Upper lobe of right lung (tissue), 1 donor: ENCODE results near the gene RPP14. TPM values are rescaled to one million over a fixed set of nuclear protein-coding genes. Genes with fewer than 3 reads are reported as not detected.

Source experiments
- ATAC-seq: fragments of 200-7000 bp; cut with Tn5 transposase; one replicate; pipeline ENCODE4 v1.9.1; 2020; ENCODE audit warnings: mild to moderate bottlenecking, moderate library complexity
- DNase-seq: peaks from one replicate; pipeline ENCODE4 v3.0.0-alpha.2; 2020
- H3K27ac ChIP-seq: fragments of 200-600 bp; one replicate; pipeline ENCODE4 v1.8.0; 2022
- H3K27me3 ChIP-seq: fragments of 200-600 bp; one replicate; pipeline ENCODE4 v1.8.0; 2022; ENCODE audit warnings: mild to moderate bottlenecking
- H3K36me3 ChIP-seq: fragments of 200-600 bp; one replicate; pipeline ENCODE4 v1.8.0; 2022
- H3K4me1 ChIP-seq: fragments of 200-600 bp; one replicate; pipeline ENCODE4 v1.8.0; 2022
- H3K4me3 ChIP-seq: fragments of 200-600 bp; one replicate; pipeline ENCODE4 v1.8.0; 2022; ENCODE audit warnings: mild to moderate bottlenecking
- H3K9me3 ChIP-seq: fragments of 200-600 bp; one replicate; pipeline ENCODE4 v1.8.0; 2022
- intact Hi-C: fragments of 100-400 bp; cut with DNase I; formaldehyde crosslinking; loops from one replicate; pipeline ENCODE4 v1.11.0; 2022
- total RNA-seq: library from RNA; stranded (reverse); fragmentation: NEBNext Ultra II Directional; extraction: Animal tissue kit (Norgen Biotek cat#: 25700); gene quantifications from one replicate; pipeline ENCODE4 v1.2.1, GENCODE V29; 2021
- TF ChIP-seq, protein P1 (sequence below): fragments of 200-600 bp; IDR thresholded peaks from one replicate; pipeline ENCODE4 v1.8.0; 2022; ENCODE audit warnings: antibody characterized with exemption
- donor health status: DM: no; HTN: yes; CAD: no; lungs with severe emphysema.

The RPP14 gene
- total RNA-seq, 1 donor from 2014 or later, result 13.6 TPM

DNA sequence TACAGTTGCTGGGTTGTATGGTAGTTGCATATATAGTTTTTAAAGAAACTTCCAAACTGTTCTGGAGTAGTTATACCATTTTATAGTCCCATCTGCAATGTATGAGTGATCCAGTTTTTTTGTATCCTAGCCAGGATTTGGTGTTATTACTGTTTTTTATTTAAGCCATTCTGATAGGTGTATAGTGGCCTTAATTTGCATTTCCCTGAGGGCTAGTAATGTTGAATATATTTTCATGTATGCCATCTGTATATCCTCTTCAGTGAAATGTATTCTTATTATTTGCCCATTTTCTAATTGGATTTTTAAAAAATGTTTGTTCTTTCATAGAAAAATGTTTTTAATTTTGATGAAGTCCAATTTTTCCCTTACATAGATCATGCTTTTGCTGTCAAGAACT, 55.8 kb downstream of the RPP14 start:
- Histone ChIP-seq H3K36me3 (no peaks in the 10 kb centered on the region), H3K4me3 (no peak overlapping the region), H3K4me1 (no peaks in the 10 kb centered on the region), H3K27ac (no peak overlapping the region), H3K9me3 (no peaks in the 10 kb centered on the region), H3K27me3 (no peaks in the 10 kb centered on the region)
- TF ChIP-seq, protein P1, sequence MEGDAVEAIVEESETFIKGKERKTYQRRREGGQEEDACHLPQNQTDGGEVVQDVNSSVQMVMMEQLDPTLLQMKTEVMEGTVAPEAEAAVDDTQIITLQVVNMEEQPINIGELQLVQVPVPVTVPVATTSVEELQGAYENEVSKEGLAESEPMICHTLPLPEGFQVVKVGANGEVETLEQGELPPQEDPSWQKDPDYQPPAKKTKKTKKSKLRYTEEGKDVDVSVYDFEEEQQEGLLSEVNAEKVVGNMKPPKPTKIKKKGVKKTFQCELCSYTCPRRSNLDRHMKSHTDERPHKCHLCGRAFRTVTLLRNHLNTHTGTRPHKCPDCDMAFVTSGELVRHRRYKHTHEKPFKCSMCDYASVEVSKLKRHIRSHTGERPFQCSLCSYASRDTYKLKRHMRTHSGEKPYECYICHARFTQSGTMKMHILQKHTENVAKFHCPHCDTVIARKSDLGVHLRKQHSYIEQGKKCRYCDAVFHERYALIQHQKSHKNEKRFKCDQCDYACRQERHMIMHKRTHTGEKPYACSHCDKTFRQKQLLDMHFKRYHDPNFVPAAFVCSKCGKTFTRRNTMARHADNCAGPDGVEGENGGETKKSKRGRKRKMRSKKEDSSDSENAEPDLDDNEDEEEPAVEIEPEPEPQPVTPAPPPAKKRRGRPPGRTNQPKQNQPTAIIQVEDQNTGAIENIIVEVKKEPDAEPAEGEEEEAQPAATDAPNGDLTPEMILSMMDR, result no peak
- ATAC-seq (no peak), DNase-seq (no peak)
- intact Hi-C loops, result no loop called here

DNA sequence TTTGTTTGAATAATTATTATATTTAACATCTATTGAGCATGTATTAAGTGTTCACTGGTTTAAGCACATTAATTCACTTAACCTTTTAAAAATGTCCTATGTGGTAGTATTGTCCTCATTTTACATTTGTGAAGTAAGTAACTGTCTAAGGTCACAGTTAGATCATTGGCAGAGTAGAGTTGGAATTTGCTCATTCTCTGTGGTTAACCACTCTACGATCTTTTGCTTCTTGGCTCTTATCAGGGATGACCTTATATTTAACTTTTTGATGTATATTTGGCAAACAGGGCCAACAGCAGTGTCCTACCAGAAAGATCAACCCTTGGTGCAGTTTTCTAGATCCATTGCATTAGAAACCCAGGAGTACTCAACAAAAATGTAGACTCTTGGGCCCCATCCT, 60.7 kb downstream of the RPP14 start:
- TF ChIP-seq, protein P1, result no peak
- Histone ChIP-seq H3K27ac (no peak overlapping the region), H3K4me1 (no peaks in the 10 kb centered on the region), H3K4me3 (no peak overlapping the region), H3K36me3 (no peaks in the 10 kb centered on the region), H3K27me3 (no peaks in the 10 kb centered on the region), H3K9me3 (no peaks in the 10 kb centered on the region)
- intact Hi-C loops, result no loop called here
- DNase-seq, result no peak
- no peak for ATAC-seq

DNA sequence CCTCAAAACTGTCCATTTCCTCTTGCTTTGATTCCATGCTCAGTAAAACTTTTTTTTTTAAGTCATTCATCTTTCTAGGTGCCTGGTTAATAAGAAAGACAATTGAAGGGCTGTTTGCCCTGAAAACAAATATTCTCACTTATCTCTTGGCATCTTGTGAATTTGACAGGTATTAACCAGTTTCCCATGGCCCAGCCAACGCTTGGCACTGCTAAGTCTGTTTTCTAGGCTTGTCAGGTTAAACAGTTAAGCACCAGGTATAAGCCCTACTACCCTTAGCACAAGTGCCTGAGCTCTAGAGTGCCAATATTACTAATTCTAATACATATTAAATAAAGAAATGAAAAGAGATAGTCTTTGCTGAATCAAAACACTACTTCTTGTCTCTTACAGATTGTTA, 63.0 kb downstream of the RPP14 start:
- intact Hi-C loops, result no loop called here

More for the DNA sequence above, 63.0 kb downstream of the RPP14 start:
- H3K4me1 ChIP-seq, result no peaks in the 10 kb centered on the region
- H3K4me3 ChIP-seq, result no peak overlapping the region
- ATAC-seq (no peak), DNase-seq (no peak)
- TF ChIP-seq, protein P1, result no peak
- H3K27me3 ChIP-seq, result no peaks in the 10 kb centered on the region
- H3K9me3 ChIP-seq, result no peaks in the 10 kb centered on the region
- no peak overlapping the region for H3K27ac ChIP-seq
- H3K36me3 ChIP-seq, result no peaks in the 10 kb centered on the region

Other genes starting within 250 kb of the RPP14 start
- 125 TPM for gene DNASE1L3, start 95.3 kb upstream of the RPP14 start, total RNA-seq
- 19.1 TPM for gene ABHD6, start 68.5 kb upstream of the RPP14 start, total RNA-seq
- gene HTD2, start 275 bp downstream of the RPP14 start, total RNA-seq, result 6.2 TPM
- gene PXK, start 26.6 kb downstream of the RPP14 start, total RNA-seq, result 29.8 TPM
- 49.6 TPM for gene PDHB, start 127.6 kb downstream of the RPP14 start, total RNA-seq
- 8.2 TPM for gene KCTD6, start 185.9 kb downstream of the RPP14 start, total RNA-seq
- 20.1 TPM for gene ACOX2, start 230.9 kb downstream of the RPP14 start, total RNA-seq